A673 (cell line): ENCODE measurements around the gene HSFY2.
"Not testable (repeated sequence)": the region's sequence is repeated elsewhere in the genome, so short reads cannot be mapped to it uniquely, and the experiment has no call there.

Source experiments
- EZH2 ChIP-seq: fragments of 200-600 bp; sonication (generic); IDR thresholded peaks from 2 replicates; pipeline ENCODE4 v1.6.1; 2017; ENCODE audit warnings: borderline replicate concordance, low read depth, mild to moderate bottlenecking, mixed read lengths, antibody characterized with exemption, low read length; ENCODE audit not compliant: poor library complexity, severe bottlenecking
- TF ChIP-seq, protein P1 (sequence below): fragments of 300-800, 200-600 bp; sonication (generic); conservative IDR thresholded peaks from 2 replicates; pipeline ENCODE4 v1.5.1; 2017; ENCODE audit warnings: low read depth, mild to moderate bottlenecking, antibody characterized with exemption, low read length, moderate library complexity, mixed read lengths

DNA sequence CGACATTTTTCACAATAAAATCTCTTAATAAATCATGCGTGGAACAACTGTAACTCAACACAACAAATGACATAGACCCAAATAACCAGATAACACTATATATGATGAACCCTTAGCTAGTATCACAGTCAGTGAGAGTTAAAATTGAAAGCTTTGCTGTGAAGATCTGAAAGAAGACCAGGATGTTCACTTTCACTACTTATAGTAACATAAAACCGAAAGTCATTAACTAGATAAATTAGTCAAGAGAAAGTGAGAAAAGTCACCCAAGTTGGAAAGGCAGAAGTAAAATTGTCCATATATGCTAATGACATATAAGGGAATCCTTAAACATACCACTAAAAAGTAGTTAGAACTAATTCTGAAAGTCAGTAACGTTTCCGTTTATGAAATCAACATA is 42.2 kb upstream of the HSFY2 start:
- TF ChIP-seq, protein P1, sequence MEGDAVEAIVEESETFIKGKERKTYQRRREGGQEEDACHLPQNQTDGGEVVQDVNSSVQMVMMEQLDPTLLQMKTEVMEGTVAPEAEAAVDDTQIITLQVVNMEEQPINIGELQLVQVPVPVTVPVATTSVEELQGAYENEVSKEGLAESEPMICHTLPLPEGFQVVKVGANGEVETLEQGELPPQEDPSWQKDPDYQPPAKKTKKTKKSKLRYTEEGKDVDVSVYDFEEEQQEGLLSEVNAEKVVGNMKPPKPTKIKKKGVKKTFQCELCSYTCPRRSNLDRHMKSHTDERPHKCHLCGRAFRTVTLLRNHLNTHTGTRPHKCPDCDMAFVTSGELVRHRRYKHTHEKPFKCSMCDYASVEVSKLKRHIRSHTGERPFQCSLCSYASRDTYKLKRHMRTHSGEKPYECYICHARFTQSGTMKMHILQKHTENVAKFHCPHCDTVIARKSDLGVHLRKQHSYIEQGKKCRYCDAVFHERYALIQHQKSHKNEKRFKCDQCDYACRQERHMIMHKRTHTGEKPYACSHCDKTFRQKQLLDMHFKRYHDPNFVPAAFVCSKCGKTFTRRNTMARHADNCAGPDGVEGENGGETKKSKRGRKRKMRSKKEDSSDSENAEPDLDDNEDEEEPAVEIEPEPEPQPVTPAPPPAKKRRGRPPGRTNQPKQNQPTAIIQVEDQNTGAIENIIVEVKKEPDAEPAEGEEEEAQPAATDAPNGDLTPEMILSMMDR = not testable (repeated sequence)
- not testable (repeated sequence) for TF ChIP-seq EZH2
